Nephron progenitor cell (in vitro differentiated cells): ENCODE measurements around the gene EEF1A1.
"Not testable (repeated sequence)": the region's sequence is repeated elsewhere in the genome, so short reads cannot be mapped to it uniquely, and the experiment has no call there.

ENCODE experiments used
- DNase-seq: peaks from one replicate; pipeline ENCODE4 v3.0.0; 2021
- H3K27ac Mint-ChIP-seq: 2 replicates; pipeline ENCODE4 v1.8.0; 2021; ENCODE audit warnings: mild to moderate bottlenecking, moderate library complexity, mixed read lengths
- H3K27me3 Mint-ChIP-seq: 2 replicates; pipeline ENCODE4 v1.8.0; 2021; ENCODE audit warnings: mild to moderate bottlenecking, low read depth, mixed read lengths; ENCODE audit not compliant: poor library complexity
- H3K36me3 Mint-ChIP-seq: 2 replicates; pipeline ENCODE4 v1.8.0; 2021; ENCODE audit warnings: low read depth, mixed read lengths
- H3K4me1 Mint-ChIP-seq: 2 replicates; pipeline ENCODE4 v1.8.0; 2021; ENCODE audit warnings: mixed read lengths
- H3K4me3 Mint-ChIP-seq: 2 replicates; pipeline ENCODE4 v1.8.0; 2021; ENCODE audit warnings: mild to moderate bottlenecking, moderate library complexity, mixed read lengths
- H3K9me3 Mint-ChIP-seq: 2 replicates; pipeline ENCODE4 v1.8.0; 2021; ENCODE audit warnings: mild to moderate bottlenecking, moderate library complexity, mixed read lengths
- CTCF ChIP-seq: fragments of 200-600 bp; sonication (generic); IDR thresholded peaks from 2 replicates; pipeline ENCODE4 v1.5.0; 2021; ENCODE audit warnings: antibody characterized with exemption

EEF1A1 gene

GRCh38 chr6:73508776-73509175 is 12.1 kb downstream of the EEF1A1 start:
- Mint-ChIP-seq H3K9me3 (no peaks in the 10 kb centered on the region), H3K27me3 (no peaks in the 10 kb centered on the region), H3K27ac (no peak overlapping the region), H3K4me1 (no peaks in the 10 kb centered on the region), H3K36me3 (peaks cover 15% of the 10 kb centered on the region), H3K4me3 (no peak overlapping the region)
- no peak for TF ChIP-seq CTCF
- no peak for DNase-seq

GRCh38 chr6:73506246-73506645 is 14.6 kb downstream of the EEF1A1 start:
- Mint-ChIP-seq H3K9me3 (no peaks in the 10 kb centered on the region), H3K27me3 (no peaks in the 10 kb centered on the region), H3K4me1 (no peaks in the 10 kb centered on the region), H3K4me3 (no peak overlapping the region), H3K27ac (no peak overlapping the region), H3K36me3 (peaks cover 16% of the 10 kb centered on the region)
- no peak for TF ChIP-seq CTCF
- DNase-seq: no peak

GRCh38 chr6:73505705-73506104 is 15.1 kb downstream of the EEF1A1 start:
- not testable (repeated sequence) for DNase-seq, H3K4me1 Mint-ChIP-seq, H3K27me3 Mint-ChIP-seq, H3K27ac Mint-ChIP-seq, H3K9me3 Mint-ChIP-seq, H3K4me3 Mint-ChIP-seq
- peaks cover 18% of the 10 kb centered on the region for H3K36me3 Mint-ChIP-seq

- H3K27ac Mint-ChIP-seq: no peak overlapping the region
- H3K4me3 Mint-ChIP-seq: no peak overlapping the region
- no peaks in the 10 kb centered on the region for H3K4me1 Mint-ChIP-seq
- H3K36me3 Mint-ChIP-seq: peaks cover 22% of the 10 kb centered on the region
- no peak for DNase-seq
- TF ChIP-seq CTCF: no peak
- H3K27me3 Mint-ChIP-seq: no peaks in the 10 kb centered on the region
- H3K9me3 Mint-ChIP-seq: no peaks in the 10 kb centered on the region
Measured at GRCh38 chr6:73505142-73505541, 15.7 kb downstream of the EEF1A1 start.

GRCh38 chr6:73504160-73504559 is 16.7 kb downstream of the EEF1A1 start:
- Mint-ChIP-seq H3K27me3 (no peaks in the 10 kb centered on the region), H3K9me3 (no peaks in the 10 kb centered on the region), H3K4me3 (no peak overlapping the region), H3K4me1 (no peaks in the 10 kb centered on the region), H3K27ac (no peak overlapping the region), H3K36me3 (peaks cover 22% of the 10 kb centered on the region)
- DNase-seq: no peak
- no peak for TF ChIP-seq CTCF

GRCh38 chr6:73503027-73503772 is 17.6 kb downstream of the EEF1A1 start:
- peak overlapping the region; percentile 47 for H3K27ac Mint-ChIP-seq
- DNase-seq: no peak

More at GRCh38 chr6:73503027-73503772, 17.6 kb downstream of the EEF1A1 start:
- Mint-ChIP-seq H3K4me3 (no peak overlapping the region), H3K36me3 (peaks cover 29% of the 10 kb centered on the region), H3K9me3 (no peaks in the 10 kb centered on the region), H3K27me3 (no peaks in the 10 kb centered on the region), H3K4me1 (no peaks in the 10 kb centered on the region)
- no peak for TF ChIP-seq CTCF
